ENCODE data around the gene ACSM5. TPM values are rescaled to one million over a fixed set of nuclear protein-coding genes. Genes with fewer than 3 reads are reported as not detected.

The ACSM5 gene
- total and polyA plus RNA-seq, 2 of the 8 experiments (the other 6 are each of a cell fraction or from before 2014, with no cell fraction given) = not detected

- no peak overlapping the region for H4K8ac ChIP-seq (ENCODE audit: extremely low read depth, insufficient read depth, low read length)
- FAIRE-seq = no peak
- no peak overlapping the region for H4K91ac ChIP-seq (replicated peaks; ENCODE audit: insufficient read length, low read length)
- 100% methylated on average over 1 of the region's 1 CpG; no CpG with 5 or more reads in 1 of the 2 experiments for WGBS, 2 experiments (ENCODE audit: extremely low coverage in 1 of 2, insufficient coverage in 1 of 2, insufficient read length in 1 of 2, insufficient replicate concordance in 2 of 2, low coverage in 1 of 2, low lambda C conversion rate in 2 of 2, missing lambda C conversion rate in 1 of 2)
- H4K20me1 ChIP-seq (replicated peaks in 1 of 2; ENCODE audit: control insufficient read depth in 1 of 2, insufficient read depth in 2 of 2, low read length in 2 of 2) = peaks cover 0 to 4% of the 10 kb centered on the region in 2 experiments
- H3K23ac ChIP-seq (ENCODE audit: insufficient read length) = no peak overlapping the region
- no peaks in the 10 kb centered on the region for H3K36me3 ChIP-seq (ENCODE audit: control insufficient read depth in 2 of 4, insufficient read depth in 4 of 4, low read length in 3 of 4)
- no peaks in the 10 kb centered on the region for H3K9me3 ChIP-seq (ENCODE audit: insufficient read depth in 2 of 2, low read depth in 1 of 2, low read length in 1 of 2)
- ChIA-PET CTCF (ENCODE audit: partially characterized antibody) (no interaction called here), POLR2A (ENCODE audit: partially characterized antibody) (no interaction called here)
- H3K4ac ChIP-seq (replicated peaks; ENCODE audit: insufficient read length, low read depth, low read length) = no peak overlapping the region
- H3K4me1 ChIP-seq (replicated peaks in 1 of 4; ENCODE audit: control insufficient read depth in 3 of 4, insufficient read depth in 4 of 4, low read length in 3 of 4) = peaks cover 0 to 5% (median 2%) of the 10 kb centered on the region in 4 experiments; a peak in 4 of 7 replicates
- H3K4me3 ChIP-seq (ENCODE audit: extremely low read depth in 1 of 4, insufficient read depth in 2 of 4, low read depth in 3 of 4, low read length in 4 of 4) = no peak overlapping the region
- H3K27ac ChIP-seq (ENCODE audit: low read depth, low read length) = no peak overlapping the region
- no peak overlapping the region for H3K18ac ChIP-seq (ENCODE audit: extremely low read depth, low read length)
- H3K56ac ChIP-seq (replicated peaks; ENCODE audit: insufficient read length, low read depth, low read length) = no peak overlapping the region
- H3K79me2 ChIP-seq (ENCODE audit: control insufficient read depth in 1 of 2, insufficient read depth in 2 of 2, low read length in 2 of 2) = no peaks in the 10 kb centered on the region
- H2AK5ac ChIP-seq (ENCODE audit: low read depth, low read length) = no peak overlapping the region
- H2BK15ac ChIP-seq (ENCODE audit: low read length) = no peak overlapping the region
- H2BK12ac ChIP-seq (ENCODE audit: low read depth, low read length) = no peak overlapping the region
- H3K9ac ChIP-seq (replicated peaks in 1 of 4; ENCODE audit: extremely low read depth in 1 of 4, low read depth in 3 of 4, low read length in 3 of 4) = no peak overlapping the region
- no peaks in the 10 kb centered on the region for H3K27me3 ChIP-seq (replicated peaks in 1 of 4; ENCODE audit: control insufficient read depth in 3 of 4, extremely low read depth in 1 of 4, insufficient read depth in 3 of 4, low read length in 3 of 4)
- no peak overlapping the region for H3K14ac ChIP-seq (ENCODE audit: insufficient read length)
- no peak overlapping the region for H2AFZ ChIP-seq (ENCODE audit: low read length)
- H3K23me2 ChIP-seq (ENCODE audit: low read depth, low read length) = peaks cover 6% of the 10 kb centered on the region; the same call in 1 of the 2 replicates
- H2BK20ac ChIP-seq (ENCODE audit: low read length) = no peak overlapping the region
- H2BK5ac ChIP-seq (ENCODE audit: low read depth, low read length) = no peak overlapping the region
- H2BK120ac ChIP-seq (replicated peaks; ENCODE audit: low read depth, low read length) = no peak overlapping the region
- no peak for TF ChIP-seq CREB1 (IDR thresholded peaks at IDR 0.05)
- TF ChIP-seq CTBP2 (IDR thresholded peaks at IDR 0.05; ENCODE audit: borderline replicate concordance, insufficient read depth, insufficient read length, low read length) = no peak
- TF ChIP-seq ASH2L (IDR thresholded peaks at IDR 0.05; ENCODE audit: low read length) = no peak
- TF ChIP-seq PHF8 (conservative IDR thresholded peaks at IDR 0.05; ENCODE audit: low read depth, low read length) = no peak
- no peaks in the 10 kb centered on the region for H3K79me1 ChIP-seq (ENCODE audit: low read depth, low read length)
- DNase-seq (ENCODE audit: low read depth in 1 of 2, low spot score in 2 of 2) = no peak
- no peak overlapping the region for H3K4me2 ChIP-seq (ENCODE audit: insufficient read depth in 1 of 2, low read depth in 2 of 2, low read length in 2 of 2)
- H4K5ac ChIP-seq (ENCODE audit: insufficient read length, low read depth, low read length) = no peak overlapping the region
Measured at GRCh38 chr16:20388854-20389253, 20.5 kb upstream of the ACSM5 start.
